ENCODE data around the gene C2orf92.

Gene C2orf92

DNA sequence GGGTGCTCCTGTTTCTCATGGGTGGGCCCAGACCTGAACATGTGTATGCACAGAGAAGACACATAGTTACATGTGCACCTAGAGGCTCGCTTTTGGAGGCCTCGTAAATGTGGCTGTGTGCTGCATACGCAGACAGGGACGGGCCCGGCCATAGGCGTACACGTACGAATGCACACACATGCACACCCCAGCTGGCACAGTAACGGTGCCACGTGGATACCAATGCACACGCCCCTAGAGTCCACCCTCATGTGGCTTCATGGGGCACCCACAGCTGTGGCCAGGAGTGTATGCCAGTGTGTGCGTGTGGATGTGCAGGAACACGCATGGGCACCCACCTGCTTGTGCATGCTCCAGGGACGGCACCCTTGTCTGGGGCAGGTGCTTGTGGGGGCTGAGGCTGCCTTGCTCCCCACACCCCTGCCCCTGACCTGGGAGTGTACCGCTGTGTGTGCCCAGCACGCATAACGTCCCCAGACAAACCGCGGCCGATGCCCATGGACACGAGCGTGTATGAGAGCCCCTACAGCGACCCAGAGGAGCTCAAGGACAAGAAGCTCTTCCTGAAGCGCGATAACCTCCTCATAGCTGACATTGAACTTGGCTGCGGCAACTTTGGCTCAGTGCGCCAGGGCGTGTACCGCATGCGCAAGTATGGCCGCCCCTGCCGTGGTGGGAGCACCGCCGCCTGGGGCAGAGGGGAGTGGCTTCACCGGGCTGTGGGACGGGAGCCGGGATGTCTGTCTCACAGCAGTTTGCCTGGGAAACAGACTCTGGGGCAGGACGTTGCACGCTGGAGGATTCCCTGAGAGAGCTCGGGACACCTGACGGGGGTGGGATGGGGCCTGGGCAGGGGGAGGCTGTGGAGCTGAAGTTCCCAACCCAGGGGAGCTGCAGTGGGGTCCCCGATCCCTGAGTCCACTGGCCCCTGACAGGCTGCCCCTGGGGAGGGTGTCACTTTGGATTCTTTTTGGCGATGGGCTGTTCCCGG is 64.8 kb downstream of the C2orf92 start:
- H3K36me3 ChIP-seq, result peaks cover 93% of the 10 kb centered on the region

DNA sequence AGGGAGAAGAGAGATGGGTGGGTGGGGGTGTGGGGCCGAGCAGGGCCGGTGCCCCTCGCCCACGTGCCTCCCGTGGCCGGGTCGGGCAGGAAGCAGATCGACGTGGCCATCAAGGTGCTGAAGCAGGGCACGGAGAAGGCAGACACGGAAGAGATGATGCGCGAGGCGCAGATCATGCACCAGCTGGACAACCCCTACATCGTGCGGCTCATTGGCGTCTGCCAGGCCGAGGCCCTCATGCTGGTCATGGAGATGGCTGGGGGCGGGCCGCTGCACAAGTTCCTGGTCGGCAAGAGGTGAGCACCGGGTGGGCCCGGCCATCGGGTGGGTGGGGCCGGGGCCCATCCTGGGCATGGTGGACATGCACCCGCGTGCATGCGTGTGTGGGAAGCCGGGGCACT is 65.6 kb downstream of the C2orf92 start:
- H3K4me2 ChIP-seq, result no peak overlapping the region
- H3K9me3 ChIP-seq, result peaks cover 6% of the 10 kb centered on the region
- no peak overlapping the region for H3K9ac ChIP-seq
- peaks cover 16% of the 10 kb centered on the region; the same call in 1 of the 2 replicates for H4K20me1 ChIP-seq
- H3K4me3 ChIP-seq, result no peak overlapping the region
- H3K27ac ChIP-seq, result no peak overlapping the region
- TF ChIP-seq Cebpa-rat (IDR thresholded peaks at IDR 0.05), result no peak
- no peaks in the 10 kb centered on the region for H3K27me3 ChIP-seq
- peaks cover 93% of the 10 kb centered on the region for H3K36me3 ChIP-seq
- peaks cover 57% of the 10 kb centered on the region for H3K4me1 ChIP-seq

More for the DNA sequence above, 64.8 kb downstream of the C2orf92 start:
- H3K27me3 ChIP-seq, result no peaks in the 10 kb centered on the region
- no peak overlapping the region for H3K4me2 ChIP-seq
- H3K4me3 ChIP-seq, result no peak overlapping the region
- H4K20me1 ChIP-seq, result peaks cover 16% of the 10 kb centered on the region; the same call in 1 of the 2 replicates
- peaks cover 13% of the 10 kb centered on the region for H3K9me3 ChIP-seq
- no peak for TF ChIP-seq Cebpa-rat (IDR thresholded peaks at IDR 0.05)
- no peak overlapping the region for H3K9ac ChIP-seq
- peaks cover 65% of the 10 kb centered on the region for H3K4me1 ChIP-seq
- peak overlapping the region; percentile 9; the same call in 1 of the 2 replicates for H3K27ac ChIP-seq

DNA sequence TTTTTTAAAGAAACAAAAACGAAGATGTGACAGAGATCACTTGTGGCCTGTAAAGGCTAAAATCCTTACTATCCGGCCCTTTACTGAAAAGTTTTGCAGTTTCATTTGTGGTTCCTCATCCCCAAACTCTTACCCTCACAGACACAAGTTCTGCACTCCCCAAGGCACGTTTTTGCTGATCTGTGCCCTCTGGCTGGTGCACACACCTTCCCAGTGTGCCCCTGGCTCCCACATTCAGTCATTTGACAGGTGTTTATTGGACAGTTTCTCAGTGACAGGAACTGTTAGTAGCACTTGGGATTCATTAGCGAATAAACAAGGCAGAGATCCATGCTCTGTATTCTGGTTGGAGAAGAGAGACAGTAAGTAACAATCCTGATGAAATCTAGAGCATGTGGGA is 66.7 kb downstream of the C2orf92 start:
- no peak overlapping the region for H3K4me2 ChIP-seq
- no peak for TF ChIP-seq Cebpa-rat (IDR thresholded peaks at IDR 0.05)
- peaks cover 16% of the 10 kb centered on the region; the same call in 1 of the 2 replicates for H4K20me1 ChIP-seq
- H3K36me3 ChIP-seq, result peaks cover 98% of the 10 kb centered on the region
- no peak overlapping the region for H3K9ac ChIP-seq
- peaks cover 46% of the 10 kb centered on the region for H3K4me1 ChIP-seq
- no peak overlapping the region for H3K4me3 ChIP-seq
- H3K27ac ChIP-seq, result peak overlapping the region; percentile 28
- H3K27me3 ChIP-seq, result no peaks in the 10 kb centered on the region
- no peaks in the 10 kb centered on the region for H3K9me3 ChIP-seq

DNA sequence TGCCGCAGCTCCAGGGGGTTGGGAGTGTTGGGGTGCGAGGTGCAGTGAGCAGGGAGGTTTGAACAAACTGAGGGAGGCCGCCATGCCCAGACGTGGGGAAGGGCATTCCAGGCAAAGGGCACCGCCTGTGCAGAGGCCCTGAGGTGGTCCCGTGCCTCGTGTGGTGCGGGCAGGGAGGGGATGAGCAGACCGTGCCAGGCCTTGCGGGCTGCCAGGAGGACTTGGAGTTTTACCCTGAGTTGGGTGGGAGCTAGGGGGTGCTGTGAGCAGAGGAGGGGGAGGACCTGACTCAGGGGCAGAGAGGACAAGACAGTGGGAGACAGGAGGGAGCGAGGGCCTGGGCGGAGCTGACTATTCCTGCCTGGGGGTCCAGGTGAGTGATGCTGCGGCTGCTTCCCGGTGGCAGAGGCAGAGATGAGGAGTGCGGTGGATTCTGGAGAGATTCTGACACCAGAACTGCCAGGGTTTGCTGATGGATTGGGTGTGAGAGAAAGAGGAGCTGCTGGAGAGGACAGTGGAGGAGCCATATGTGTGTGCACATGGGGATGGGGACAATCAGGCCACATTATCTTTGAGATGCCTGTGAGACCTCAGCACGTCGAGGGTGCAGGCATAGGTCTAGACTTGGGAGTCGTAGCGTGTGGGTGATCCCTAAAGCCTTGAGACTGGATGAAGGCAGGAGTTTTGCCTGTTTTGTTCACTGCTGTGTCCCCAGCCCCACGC is 67.3 kb downstream of the C2orf92 start:
- peaks cover 100% of the 10 kb centered on the region for H3K36me3 ChIP-seq
- peaks cover 45% of the 10 kb centered on the region for H3K4me1 ChIP-seq
- peak overlapping the region; percentile 28 for H3K27ac ChIP-seq
- no peaks in the 10 kb centered on the region for H3K9me3 ChIP-seq
- H3K4me3 ChIP-seq, result no peak overlapping the region
- no peak overlapping the region for H3K4me2 ChIP-seq
- TF ChIP-seq Cebpa-rat (IDR thresholded peaks at IDR 0.05), result no peak
- H3K9ac ChIP-seq, result no peak overlapping the region
- peaks cover 12% of the 10 kb centered on the region; the same call in 1 of the 2 replicates for H4K20me1 ChIP-seq
- no peaks in the 10 kb centered on the region for H3K27me3 ChIP-seq

DNA sequence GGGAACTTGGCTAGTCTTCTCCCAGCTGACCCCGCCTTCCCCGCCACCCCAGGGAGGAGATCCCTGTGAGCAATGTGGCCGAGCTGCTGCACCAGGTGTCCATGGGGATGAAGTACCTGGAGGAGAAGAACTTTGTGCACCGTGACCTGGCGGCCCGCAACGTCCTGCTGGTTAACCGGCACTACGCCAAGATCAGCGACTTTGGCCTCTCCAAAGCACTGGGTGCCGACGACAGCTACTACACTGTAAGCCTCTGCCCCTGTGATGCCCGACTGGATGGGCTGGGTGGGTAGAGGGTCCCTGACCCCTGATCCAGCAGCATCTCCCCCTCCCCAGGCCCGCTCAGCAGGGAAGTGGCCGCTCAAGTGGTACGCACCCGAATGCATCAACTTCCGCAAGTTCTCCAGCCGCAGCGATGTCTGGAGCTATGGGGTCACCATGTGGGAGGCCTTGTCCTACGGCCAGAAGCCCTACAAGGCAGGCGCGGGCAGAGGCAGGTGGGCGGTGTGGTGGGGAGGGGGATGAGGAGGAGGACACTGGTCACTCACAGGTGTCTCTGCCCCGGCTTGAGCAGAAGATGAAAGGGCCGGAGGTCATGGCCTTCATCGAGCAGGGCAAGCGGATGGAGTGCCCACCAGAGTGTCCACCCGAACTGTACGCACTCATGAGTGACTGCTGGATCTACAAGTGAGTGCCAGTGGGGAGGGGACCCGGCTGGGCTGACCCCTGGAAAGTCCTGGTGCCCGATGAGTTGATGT is 68.1 kb downstream of the C2orf92 start:
- Histone ChIP-seq H3K36me3 (peaks cover 100% of the 10 kb centered on the region), H3K4me3 (no peak overlapping the region), H3K9ac (no peak overlapping the region), H4K20me1 (0 out of 2 replicates have a peak, but pooled peaks cover 4% of the 10 kb centered on the region), H3K27ac (no peak overlapping the region), H3K27me3 (no peaks in the 10 kb centered on the region), H3K4me2 (no peak overlapping the region), H3K9me3 (no peaks in the 10 kb centered on the region), H3K4me1 (peaks cover 45% of the 10 kb centered on the region)
- TF ChIP-seq Cebpa-rat (IDR thresholded peaks at IDR 0.05), result no peak

DNA sequence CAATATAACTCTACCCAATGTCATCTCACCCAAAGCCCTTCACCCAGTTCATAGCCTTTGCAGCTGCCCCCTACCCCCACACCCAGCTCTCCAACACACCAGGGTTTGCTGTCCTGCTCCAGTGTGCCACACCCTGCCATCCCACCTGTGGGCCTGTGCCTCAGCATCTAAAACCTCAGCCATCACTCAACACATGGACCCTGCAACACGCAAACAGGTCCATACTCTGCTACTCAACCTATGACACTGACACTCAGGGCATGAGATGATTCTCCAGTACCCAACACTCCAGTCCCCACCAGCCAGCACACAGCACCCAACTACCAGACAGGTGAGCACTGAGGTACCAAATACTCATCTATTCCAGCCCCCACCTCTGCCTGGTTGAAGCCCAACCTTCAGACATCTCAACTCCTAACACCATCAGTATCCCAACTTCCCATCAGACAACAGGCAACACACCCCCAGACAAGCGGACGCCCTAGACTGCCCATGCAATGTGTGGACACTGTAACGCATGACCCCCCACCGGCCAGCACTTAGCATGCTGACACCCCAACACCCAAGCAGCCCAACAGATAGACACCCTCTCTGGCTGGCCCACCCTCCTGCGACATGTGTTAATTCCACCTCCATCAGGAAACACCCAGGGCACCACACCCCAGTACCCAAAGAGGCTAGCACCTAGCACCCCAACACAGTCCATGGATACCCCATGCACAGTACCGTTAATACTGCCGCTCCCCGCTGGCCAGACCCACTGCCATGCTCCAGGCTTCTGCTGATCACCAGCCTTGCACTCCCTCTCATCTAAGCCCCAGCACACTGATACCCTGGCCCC is 68.9 kb downstream of the C2orf92 start:
- Histone ChIP-seq H3K36me3 (peaks cover 94% of the 10 kb centered on the region), H3K9ac (no peak overlapping the region), H3K4me1 (peaks cover 45% of the 10 kb centered on the region), H4K20me1 (no peaks in the 10 kb centered on the region), H3K9me3 (no peaks in the 10 kb centered on the region), H3K4me2 (no peak overlapping the region), H3K27me3 (no peaks in the 10 kb centered on the region), H3K27ac (no peak overlapping the region), H3K4me3 (no peak overlapping the region)
- TF ChIP-seq Cebpa-rat (IDR thresholded peaks at IDR 0.05), result no peak

DNA sequence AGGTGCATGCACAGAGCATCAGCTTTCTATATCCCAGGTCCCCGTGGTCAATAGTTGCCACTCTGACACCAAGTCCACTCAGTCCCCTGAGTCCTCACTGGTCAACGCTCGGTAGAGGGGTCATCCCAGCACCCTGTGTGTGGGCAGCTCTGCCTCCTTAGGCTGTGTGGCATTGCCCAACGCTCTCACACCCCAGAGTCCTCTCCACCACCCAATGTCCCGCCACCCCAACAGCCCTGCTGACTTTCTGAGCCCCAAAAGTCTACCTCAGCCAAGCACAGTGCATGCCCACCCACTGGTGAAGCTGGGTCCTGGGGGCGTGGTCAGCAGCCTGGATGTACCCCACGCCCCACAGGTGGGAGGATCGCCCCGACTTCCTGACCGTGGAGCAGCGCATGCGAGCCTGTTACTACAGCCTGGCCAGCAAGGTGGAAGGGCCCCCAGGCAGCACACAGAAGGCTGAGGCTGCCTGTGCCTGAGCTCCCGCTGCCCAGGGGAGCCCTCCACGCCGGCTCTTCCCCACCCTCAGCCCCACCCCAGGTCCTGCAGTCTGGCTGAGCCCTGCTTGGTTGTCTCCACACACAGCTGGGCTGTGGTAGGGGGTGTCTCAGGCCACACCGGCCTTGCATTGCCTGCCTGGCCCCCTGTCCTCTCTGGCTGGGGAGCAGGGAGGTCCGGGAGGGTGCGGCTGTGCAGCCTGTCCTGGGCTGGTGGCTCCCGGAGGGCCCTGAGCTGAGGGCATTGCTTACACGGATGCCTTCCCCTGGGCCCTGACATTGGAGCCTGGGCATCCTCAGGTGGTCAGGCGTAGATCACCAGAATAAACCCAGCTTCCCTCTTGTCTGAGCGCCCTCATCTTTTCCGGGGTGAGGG is 69.7 kb downstream of the C2orf92 start:
- H3K4me2 ChIP-seq, result no peak overlapping the region
- H3K4me3 ChIP-seq, result no peak overlapping the region
- H4K20me1 ChIP-seq, result no peaks in the 10 kb centered on the region
- peaks cover 36% of the 10 kb centered on the region for H3K4me1 ChIP-seq
- no peaks in the 10 kb centered on the region for H3K27me3 ChIP-seq
- no peak for TF ChIP-seq Cebpa-rat (IDR thresholded peaks at IDR 0.05)
- peaks cover 86% of the 10 kb centered on the region for H3K36me3 ChIP-seq
- H3K9ac ChIP-seq, result no peak overlapping the region
- no peaks in the 10 kb centered on the region for H3K9me3 ChIP-seq
- no peak overlapping the region for H3K27ac ChIP-seq

DNA sequence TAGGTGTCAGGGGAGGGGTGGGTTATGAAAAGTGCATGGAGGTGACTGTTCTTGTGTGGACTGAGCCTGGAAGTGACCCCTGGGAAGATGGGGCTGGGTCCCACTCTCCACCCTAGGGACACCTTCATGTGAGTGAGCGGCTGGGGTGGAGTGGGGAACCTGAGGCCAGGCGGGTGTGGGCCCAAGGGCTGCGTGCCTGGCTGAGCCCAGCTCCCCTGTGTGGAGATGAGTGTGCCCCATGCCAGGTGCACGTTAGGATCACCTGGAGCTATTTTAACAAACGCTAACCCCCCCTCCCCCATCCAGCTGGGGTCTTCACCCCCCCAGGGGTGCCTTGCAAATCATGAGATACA is 70.4 kb downstream of the C2orf92 start:
- H3K4me3 ChIP-seq, result no peak overlapping the region
- no peak overlapping the region for H3K9ac ChIP-seq
- no peak overlapping the region for H3K27ac ChIP-seq
- H3K9me3 ChIP-seq, result no peaks in the 10 kb centered on the region
- TF ChIP-seq Cebpa-rat (IDR thresholded peaks at IDR 0.05), result no peak
- no peaks in the 10 kb centered on the region for H3K27me3 ChIP-seq
- H3K36me3 ChIP-seq, result peaks cover 80% of the 10 kb centered on the region
- no peak overlapping the region for H3K4me2 ChIP-seq
- peaks cover 35% of the 10 kb centered on the region for H3K4me1 ChIP-seq
- H4K20me1 ChIP-seq, result no peaks in the 10 kb centered on the region
